B cell (primary cell): ENCODE data around the gene CCDC178. TPM values are rescaled to one million over a fixed set of nuclear protein-coding genes. Genes with fewer than 3 reads are reported as not detected.

Experiments used
- ATAC-seq: fragments of 200-7000 bp; cut with Tn5 transposase; one replicate; pipeline ENCODE4 v1.10.0; 2021; ENCODE audit warnings: low read depth, mild to moderate bottlenecking, moderate number of reproducible peaks, moderate library complexity
- CTCF ChIA-PET: fragments of 350-600 bp; sonication (Branson Sonifier 250); formaldehyde crosslinking; loops from one replicate; lab custom pipeline; 2021; ENCODE audit warnings: antibody characterized with exemption, inconsistent platforms; lab: Charles Lee
- POLR2A ChIA-PET: fragments of 350-600 bp; sonication (Branson Sonifier 250); formaldehyde crosslinking; loops from one replicate; lab custom pipeline; 2021; ENCODE audit warnings: antibody characterized with exemption; lab: Charles Lee
- DNase-seq: peaks from one replicate; pipeline ENCODE4 v3.0.0; 2013
- H2AFZ ChIP-seq: 2 replicates; pipeline ENCODE4 v1.6.1; 2012; ENCODE audit warnings: mild to moderate bottlenecking, low read depth, low read length; ENCODE audit not compliant: insufficient read depth, poor library complexity, severe bottlenecking
- H3K27ac ChIP-seq, 2 donors: 1 replicate in 1 of 2; 2 replicates in 1 of 2; pipeline ENCODE4 v1.5.1; 2012 to 2013; ENCODE audit warnings: low read length in 2 of 2, mild to moderate bottlenecking in 2 of 2, moderate library complexity in 1 of 2
- H3K27me3 ChIP-seq, 4 experiments: fragments of 200-600 bp in 1 of 4; sonication (generic) in 1 of 4; replicated peaks in 1 of 4; 1 replicate in 2 of 4; 2 replicates in 2 of 4; pipeline versions ENCODE4 v1.6.1 to v1.7.0; 2013 to 2016; ENCODE audit warnings: low read length in 3 of 4, mild to moderate bottlenecking in 2 of 4, mixed read lengths in 1 of 4, moderate library complexity in 1 of 4; ENCODE audit not compliant: insufficient read depth in 4 of 4, control insufficient read depth in 3 of 4; ENCODE audit errors: control extremely low read depth in 1 of 4
- H3K36me3 ChIP-seq, 2 experiments: replicated peaks in 1 of 2; 1 replicate in 1 of 2; 2 replicates in 1 of 2; pipeline versions ENCODE4 v1.6.1 to v1.7.1; 2013; ENCODE audit warnings: low read length in 1 of 2; ENCODE audit not compliant: insufficient read depth in 2 of 2, control insufficient read depth in 1 of 2; ENCODE audit errors: control extremely low read depth in 1 of 2, extremely low read depth in 1 of 2
- H3K4me1 ChIP-seq, 2 donors: fragments of 200-600 bp in 1 of 2; sonication (generic) in 1 of 2; 1 replicate in 1 of 2; 2 replicates in 1 of 2; pipeline versions ENCODE4 v1.5.1 to v1.6.1; 2013 to 2017; ENCODE audit warnings: low read length in 2 of 2; ENCODE audit not compliant: control insufficient read depth in 2 of 2, insufficient read depth in 2 of 2
- H3K4me2 ChIP-seq: replicated peaks from 2 replicates; pipeline ENCODE3; 2012; ENCODE audit warnings: mild to moderate bottlenecking, low read depth, low read length; ENCODE audit not compliant: poor library complexity, severe bottlenecking
- H3K4me3 ChIP-seq, 5 experiments: fragments of 200-600 bp in 1 of 5; sonication (generic) in 1 of 5; 1 replicate in 3 of 5; 2 replicates in 2 of 5; pipeline versions ENCODE4 v1.5.1 to v1.7.0; 2011 to 2016; ENCODE audit warnings: low read length in 4 of 5, mild to moderate bottlenecking in 4 of 5, low read depth in 2 of 5, control low read depth in 1 of 5, moderate library complexity in 1 of 5; ENCODE audit not compliant: insufficient read depth in 1 of 5; ENCODE audit errors: control extremely low read depth in 1 of 5, extremely low read depth in 1 of 5
- H3K79me2 ChIP-seq: fragments of 200-600 bp; sonication (generic); one replicate; pipeline ENCODE4 v1.6.0; 2016; ENCODE audit warnings: low read length; ENCODE audit not compliant: control insufficient read depth, insufficient read depth
- H3K9ac ChIP-seq: fragments of 200-600 bp; sonication (generic); 2 replicates; pipeline ENCODE4 v1.6.1; 2017; ENCODE audit warnings: mild to moderate bottlenecking, low read length, moderate library complexity
- H3K9me3 ChIP-seq, 3 donors: one replicate each; pipeline versions ENCODE4 v1.6.1 to v1.7.1; 2013; ENCODE audit warnings: low read length in 2 of 3; ENCODE audit not compliant: control insufficient read depth in 2 of 3, insufficient read depth in 1 of 3; ENCODE audit errors: control extremely low read depth in 1 of 3
- H4K20me1 ChIP-seq: 2 replicates; pipeline ENCODE4 v1.6.0; 2012; ENCODE audit warnings: mild to moderate bottlenecking, low read length; ENCODE audit not compliant: insufficient read depth, control insufficient read depth, poor library complexity, severe bottlenecking
- H3K27ac Mint-ChIP-seq: one replicate; pipeline ENCODE4 v1.8.0; 2021; ENCODE audit warnings: mixed read lengths
- H3K27me3 Mint-ChIP-seq: one replicate; pipeline ENCODE4 v1.8.0; 2021; ENCODE audit warnings: mixed read lengths
- H3K4me1 Mint-ChIP-seq: one replicate; pipeline ENCODE4 v1.8.0; 2021; ENCODE audit warnings: mixed read lengths
- H3K4me3 Mint-ChIP-seq: one replicate; pipeline ENCODE4 v1.8.0; 2021; ENCODE audit warnings: mixed read lengths
- H3K9me3 Mint-ChIP-seq: one replicate; pipeline ENCODE4 v1.8.0; 2022; ENCODE audit warnings: mixed read lengths; ENCODE audit not compliant: insufficient read depth
- EZH2 ChIP-seq: IDR thresholded peaks from 2 replicates; pipeline ENCODE4 v1.6.1; 2012; ENCODE audit warnings: borderline replicate concordance, low read depth, mild to moderate bottlenecking, moderate library complexity, low read length; ENCODE audit not compliant: insufficient read depth, poor library complexity, severe bottlenecking
- intact Hi-C: fragments of 100-400 bp; cut with micrococcal nuclease; formaldehyde crosslinking; loops from one replicate; pipeline ENCODE4 v1.10.0; 2022
- polyA plus RNA-seq: library from polyadenylated mRNA; depleted of rRNA; stranded (reverse); fragments of >200 nt; gene quantifications from 2 replicates; pipeline ENCODE4 v1.2.3, GENCODE V29; 2012
- total RNA-seq, 2 donors: library from RNA; stranded (reverse); fragments of 120-200 nt in 1 of 2; gene quantifications; 1 replicate in 1 of 2; 2 replicates in 1 of 2; pipeline versions ENCODE4 v1.2.3 to v1.2.4, GENCODE V29; 2013 to 2022
- TF ChIP-seq, protein P1 (sequence below): fragments of 200-600 bp; IDR thresholded peaks from one replicate; pipeline ENCODE4 v1.8.0; 2022; ENCODE audit warnings: antibody characterized with exemption, mild to moderate bottlenecking

Gene CCDC178
- total and polyA plus RNA-seq, 2 donors (not counting 1 experiment from before 2014, with no cell fraction given): not detected

DNA sequence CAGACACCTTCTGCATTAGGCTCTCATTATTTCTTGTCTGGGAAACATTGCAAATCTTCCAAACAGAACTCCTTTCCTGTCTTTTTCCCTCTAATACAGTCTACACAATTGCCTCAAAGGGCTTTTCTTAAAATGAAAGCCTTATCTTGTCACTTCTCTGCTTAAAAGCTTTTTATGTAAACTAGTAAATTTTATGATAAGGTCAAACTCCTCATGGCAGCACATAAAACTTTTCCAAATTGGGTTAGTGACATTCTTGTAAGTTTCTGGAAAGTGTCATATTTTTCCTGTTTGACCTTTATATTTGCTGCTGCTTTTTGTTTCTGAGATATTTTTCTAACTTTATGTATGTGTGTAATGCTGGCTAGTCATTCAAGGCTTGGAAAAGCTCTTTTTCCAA, 406.3 kb downstream of the CCDC178 start:
- H3K27ac ChIP-seq: no peak overlapping the region
- no peaks in the 10 kb centered on the region for H3K36me3 ChIP-seq
- H3K4me1 ChIP-seq: no peaks in the 10 kb centered on the region
- intact Hi-C loops: no loop called here
- no peak overlapping the region for H3K9ac ChIP-seq
- no peaks in the 10 kb centered on the region for H3K27me3 Mint-ChIP-seq
- POLR2A ChIA-PET: no interaction called here
- H3K9me3 Mint-ChIP-seq: no peaks in the 10 kb centered on the region
- no peak overlapping the region for H2AFZ ChIP-seq
- H3K4me1 Mint-ChIP-seq: no peaks in the 10 kb centered on the region
- no peaks in the 10 kb centered on the region for H3K9me3 ChIP-seq
- no peak overlapping the region for H3K4me2 ChIP-seq
- DNase-seq (no peak), ATAC-seq (no peak)
- H3K27me3 ChIP-seq: peaks cover 0 to 2% (median 0%) of the 10 kb centered on the region in 4 experiments
- H3K79me2 ChIP-seq: no peaks in the 10 kb centered on the region
- TF ChIP-seq, protein P1, sequence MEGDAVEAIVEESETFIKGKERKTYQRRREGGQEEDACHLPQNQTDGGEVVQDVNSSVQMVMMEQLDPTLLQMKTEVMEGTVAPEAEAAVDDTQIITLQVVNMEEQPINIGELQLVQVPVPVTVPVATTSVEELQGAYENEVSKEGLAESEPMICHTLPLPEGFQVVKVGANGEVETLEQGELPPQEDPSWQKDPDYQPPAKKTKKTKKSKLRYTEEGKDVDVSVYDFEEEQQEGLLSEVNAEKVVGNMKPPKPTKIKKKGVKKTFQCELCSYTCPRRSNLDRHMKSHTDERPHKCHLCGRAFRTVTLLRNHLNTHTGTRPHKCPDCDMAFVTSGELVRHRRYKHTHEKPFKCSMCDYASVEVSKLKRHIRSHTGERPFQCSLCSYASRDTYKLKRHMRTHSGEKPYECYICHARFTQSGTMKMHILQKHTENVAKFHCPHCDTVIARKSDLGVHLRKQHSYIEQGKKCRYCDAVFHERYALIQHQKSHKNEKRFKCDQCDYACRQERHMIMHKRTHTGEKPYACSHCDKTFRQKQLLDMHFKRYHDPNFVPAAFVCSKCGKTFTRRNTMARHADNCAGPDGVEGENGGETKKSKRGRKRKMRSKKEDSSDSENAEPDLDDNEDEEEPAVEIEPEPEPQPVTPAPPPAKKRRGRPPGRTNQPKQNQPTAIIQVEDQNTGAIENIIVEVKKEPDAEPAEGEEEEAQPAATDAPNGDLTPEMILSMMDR: no peak
- TF ChIP-seq EZH2: no peak
- no peak overlapping the region for H3K4me3 ChIP-seq
- CTCF ChIA-PET: no interaction called here
- no peaks in the 10 kb centered on the region for H4K20me1 ChIP-seq
- no peak overlapping the region for H3K4me3 Mint-ChIP-seq
- no peak overlapping the region for H3K27ac Mint-ChIP-seq

DNA sequence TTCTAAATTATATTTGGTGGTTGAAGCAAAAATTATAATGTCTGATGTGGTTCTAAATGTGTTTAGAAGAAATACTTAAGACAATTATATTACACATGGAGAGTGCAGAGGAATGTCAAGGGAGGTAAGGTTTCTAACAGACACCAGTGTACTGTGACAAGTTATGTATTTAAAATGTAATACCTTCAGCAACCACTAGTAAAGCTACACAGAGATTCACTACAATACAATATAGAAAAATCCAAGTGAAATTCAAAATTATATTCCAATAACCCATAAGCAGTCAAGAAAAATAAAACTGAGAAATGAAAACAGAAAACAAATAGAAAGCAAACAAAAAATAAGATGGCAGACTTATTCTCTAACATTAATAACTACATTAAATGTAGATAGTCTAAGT, 418.2 kb downstream of the CCDC178 start:
- H3K4me1 ChIP-seq: no peaks in the 10 kb centered on the region
- Mint-ChIP-seq H3K4me3 (no peak overlapping the region), H3K27ac (no peak overlapping the region), H3K4me1 (no peaks in the 10 kb centered on the region), H3K27me3 (peaks cover 8% of the 10 kb centered on the region), H3K9me3 (no peaks in the 10 kb centered on the region)
- no peaks in the 10 kb centered on the region for H4K20me1 ChIP-seq
- no peak overlapping the region for H3K27ac ChIP-seq
- no peak overlapping the region for H2AFZ ChIP-seq
- H3K36me3 ChIP-seq: no peaks in the 10 kb centered on the region
- intact Hi-C loops: loop anchor here (10.0 kb wide), 1 partner anchor 308 kb away; no protein-coding TSS in a partner anchor
- no peaks in the 10 kb centered on the region for H3K9me3 ChIP-seq
- no peak overlapping the region for H3K9ac ChIP-seq
- no peak overlapping the region for H3K4me3 ChIP-seq
- no peak for DNase-seq
- ATAC-seq: no peak
- ChIA-PET POLR2A (no interaction called here), CTCF (no interaction called here)
- no peaks in the 10 kb centered on the region for H3K79me2 ChIP-seq
- no peaks in the 10 kb centered on the region for H3K27me3 ChIP-seq
- H3K4me2 ChIP-seq: no peak overlapping the region
- TF ChIP-seq, protein P1: peak; percentile 12
- no peak for TF ChIP-seq EZH2
